Measurements from ENCODE around the gene SHC1.
"Not testable (repeated sequence)": the region's sequence is repeated elsewhere in the genome, so short reads cannot be mapped to it uniquely, and the experiment has no call there.

GRCh38 chr1:154986736-154987135 is 16.2 kb upstream of the SHC1 start:
- TF ChIP-seq ZNF248 (tag by site-specific recombination; IDR thresholded peaks at IDR 0.05); ZNF175 (tag by site-specific recombination; IDR thresholded peaks at IDR 0.05); ZNF449 (tag by site-specific recombination; IDR thresholded peaks at IDR 0.05); BCL11A (tag by site-specific recombination; IDR thresholded peaks at IDR 0.05; ENCODE audit: low read depth); ATF2 (tag by site-specific recombination; IDR thresholded peaks at IDR 0.05; ENCODE audit: low read depth); ZNF747 (tag by site-specific recombination; IDR thresholded peaks at IDR 0.05): not testable (repeated sequence)
- TF ChIP-seq, protein P1, sequence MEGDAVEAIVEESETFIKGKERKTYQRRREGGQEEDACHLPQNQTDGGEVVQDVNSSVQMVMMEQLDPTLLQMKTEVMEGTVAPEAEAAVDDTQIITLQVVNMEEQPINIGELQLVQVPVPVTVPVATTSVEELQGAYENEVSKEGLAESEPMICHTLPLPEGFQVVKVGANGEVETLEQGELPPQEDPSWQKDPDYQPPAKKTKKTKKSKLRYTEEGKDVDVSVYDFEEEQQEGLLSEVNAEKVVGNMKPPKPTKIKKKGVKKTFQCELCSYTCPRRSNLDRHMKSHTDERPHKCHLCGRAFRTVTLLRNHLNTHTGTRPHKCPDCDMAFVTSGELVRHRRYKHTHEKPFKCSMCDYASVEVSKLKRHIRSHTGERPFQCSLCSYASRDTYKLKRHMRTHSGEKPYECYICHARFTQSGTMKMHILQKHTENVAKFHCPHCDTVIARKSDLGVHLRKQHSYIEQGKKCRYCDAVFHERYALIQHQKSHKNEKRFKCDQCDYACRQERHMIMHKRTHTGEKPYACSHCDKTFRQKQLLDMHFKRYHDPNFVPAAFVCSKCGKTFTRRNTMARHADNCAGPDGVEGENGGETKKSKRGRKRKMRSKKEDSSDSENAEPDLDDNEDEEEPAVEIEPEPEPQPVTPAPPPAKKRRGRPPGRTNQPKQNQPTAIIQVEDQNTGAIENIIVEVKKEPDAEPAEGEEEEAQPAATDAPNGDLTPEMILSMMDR (tag by site-specific recombination; IDR thresholded peaks at IDR 0.05) = not testable (repeated sequence)

Measured in HEK293 (cell line).